Fibroblast of the aortic adventitia (primary cell): ENCODE measurements around the gene C2orf92. TPM values are rescaled to one million over a fixed set of nuclear protein-coding genes. Genes with fewer than 3 reads are reported as not detected.
"Not testable (repeated sequence)": the region's sequence is repeated elsewhere in the genome, so short reads cannot be mapped to it uniquely, and the experiment has no call there.

Source experiments
- DNase-seq: peaks from one replicate; pipeline ENCODE4 v3.0.0-alpha.2; 2010; ENCODE audit warnings: low read depth
- H3K4me3 ChIP-seq: 2 replicates; pipeline ENCODE4 v1.5.1; 2011; ENCODE audit warnings: low read depth, mild to moderate bottlenecking, control low read depth, low read length, moderate library complexity
- total RNA-seq: library from RNA; depleted of rRNA; stranded (reverse); fragments of >200 nt; gene quantifications from 2 replicates; pipeline ENCODE4 v1.2.3, GENCODE V29; 2012; ENCODE audit warnings: low replicate concordance
- TF ChIP-seq, protein P1 (sequence below): IDR thresholded peaks from 2 replicates; pipeline ENCODE4 v1.5.1; 2011; ENCODE audit warnings: mild to moderate bottlenecking, low read length, control low read depth, inconsistent platforms; ENCODE audit not compliant: insufficient read depth

The C2orf92 gene
- total RNA-seq, 1 donor, result 2.0 TPM

- no peak for DNase-seq
- TF ChIP-seq, protein P1, sequence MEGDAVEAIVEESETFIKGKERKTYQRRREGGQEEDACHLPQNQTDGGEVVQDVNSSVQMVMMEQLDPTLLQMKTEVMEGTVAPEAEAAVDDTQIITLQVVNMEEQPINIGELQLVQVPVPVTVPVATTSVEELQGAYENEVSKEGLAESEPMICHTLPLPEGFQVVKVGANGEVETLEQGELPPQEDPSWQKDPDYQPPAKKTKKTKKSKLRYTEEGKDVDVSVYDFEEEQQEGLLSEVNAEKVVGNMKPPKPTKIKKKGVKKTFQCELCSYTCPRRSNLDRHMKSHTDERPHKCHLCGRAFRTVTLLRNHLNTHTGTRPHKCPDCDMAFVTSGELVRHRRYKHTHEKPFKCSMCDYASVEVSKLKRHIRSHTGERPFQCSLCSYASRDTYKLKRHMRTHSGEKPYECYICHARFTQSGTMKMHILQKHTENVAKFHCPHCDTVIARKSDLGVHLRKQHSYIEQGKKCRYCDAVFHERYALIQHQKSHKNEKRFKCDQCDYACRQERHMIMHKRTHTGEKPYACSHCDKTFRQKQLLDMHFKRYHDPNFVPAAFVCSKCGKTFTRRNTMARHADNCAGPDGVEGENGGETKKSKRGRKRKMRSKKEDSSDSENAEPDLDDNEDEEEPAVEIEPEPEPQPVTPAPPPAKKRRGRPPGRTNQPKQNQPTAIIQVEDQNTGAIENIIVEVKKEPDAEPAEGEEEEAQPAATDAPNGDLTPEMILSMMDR, result no peak
- no peak overlapping the region for H3K4me3 ChIP-seq
Observed at GRCh38 chr2:97677480-97677879, 8.0 kb downstream of the C2orf92 start.

GRCh38 chr2:97678298-97678697, 8.8 kb downstream of the C2orf92 start:
- TF ChIP-seq, protein P1, result no peak
- no peak for DNase-seq
- no peak overlapping the region for H3K4me3 ChIP-seq

GRCh38 chr2:97687235-97687634, 17.7 kb downstream of the C2orf92 start:
- H3K4me3 ChIP-seq, DNase-seq: not testable (repeated sequence)

DNA sequence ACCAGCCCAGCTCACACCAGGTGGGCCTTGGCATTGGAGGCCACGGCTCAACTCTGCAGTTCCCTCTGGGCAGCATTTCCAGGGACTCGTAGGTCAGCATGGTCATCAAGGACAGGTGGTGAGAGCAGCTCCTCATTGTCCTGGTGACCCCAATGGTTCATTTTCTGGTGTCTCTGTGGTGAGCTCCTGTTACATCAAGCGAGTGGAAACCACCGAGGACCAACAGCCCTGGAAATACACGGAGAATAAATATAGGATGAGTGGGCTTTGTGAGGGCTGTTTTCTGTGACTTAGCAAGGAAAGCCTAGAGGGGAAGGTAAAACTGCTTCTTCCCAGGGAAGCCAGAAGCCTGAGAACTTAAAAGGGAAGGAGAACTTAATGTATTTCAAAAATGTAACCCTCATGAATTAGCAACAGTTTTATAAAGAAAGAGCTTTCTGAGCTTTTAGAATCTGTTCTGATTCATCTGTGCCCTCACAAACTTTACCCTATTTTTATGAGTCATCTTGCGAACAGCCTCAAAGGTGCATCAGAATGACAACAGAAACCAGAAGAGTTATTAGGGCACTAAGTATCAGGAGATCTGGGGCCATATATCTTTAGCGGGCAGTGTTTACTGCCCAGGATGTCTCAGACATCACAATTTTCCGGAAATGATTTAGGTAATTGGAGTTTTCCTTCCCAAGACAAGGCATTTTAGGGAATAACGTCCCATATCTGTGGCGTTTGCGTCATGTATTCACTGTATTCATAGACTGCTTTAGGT, 18.7 kb downstream of the C2orf92 start:
- no peak for DNase-seq
- TF ChIP-seq, protein P1, result no peak
- no peak overlapping the region for H3K4me3 ChIP-seq

- H3K4me3 ChIP-seq, result no peak overlapping the region
- no peak for DNase-seq
- TF ChIP-seq, protein P1, result no peak
Observed at GRCh38 chr2:97691166-97691565, 21.7 kb downstream of the C2orf92 start.

GRCh38 chr2:97693476-97693875, 24.0 kb downstream of the C2orf92 start:
- H3K4me3 ChIP-seq, result no peak overlapping the region
- TF ChIP-seq, protein P1, result no peak
- peak; percentile 7 for DNase-seq

GRCh38 chr2:97695744-97696143, 26.2 kb downstream of the C2orf92 start:
- no peak for DNase-seq
- TF ChIP-seq, protein P1, result no peak

More at GRCh38 chr2:97695744-97696143, 26.2 kb downstream of the C2orf92 start:
- H3K4me3 ChIP-seq, result no peak overlapping the region
